IMR-90 (cell line): ENCODE measurements around the gene ZNF276.

Experiments used
- CHD1 ChIP-seq: IDR thresholded peaks from 2 replicates; pipeline ENCODE4 v1.6.1; 2012; ENCODE audit warnings: low read depth, low read length, improper control_type of control experiment
- FOS ChIP-seq: fragments of 150-350 bp; IDR thresholded peaks from 2 replicates; pipeline ENCODE4 v1.6.1; 2016; ENCODE audit warnings: low read depth, low read length
- MXI1 ChIP-seq: IDR thresholded peaks from 2 replicates; pipeline ENCODE4 v1.6.1; 2012; ENCODE audit warnings: low read depth, mild to moderate bottlenecking, low read length, moderate library complexity, borderline replicate concordance
- POLR2A ChIP-seq: IDR thresholded peaks from 2 replicates; pipeline ENCODE4 v1.6.1; 2012; ENCODE audit warnings: mild to moderate bottlenecking, low read depth, low read length
- TF ChIP-seq, protein P1 (sequence below): conservative IDR thresholded peaks from 2 replicates; pipeline ENCODE4 v1.5.1; 2012; ENCODE audit warnings: mild to moderate bottlenecking, low read depth, low read length, improper control_type of control experiment

GRCh38 chr16:89720813-89721545, at the start of gene ZNF276, which contains the start of gene VPS9D1:
- TF ChIP-seq MXI1 (peak; percentile 71; the same call in 1 of the 2 replicates), FOS (no peak), POLR2A (peak; percentile 67), CHD1 (no peak)
- TF ChIP-seq, protein P1, sequence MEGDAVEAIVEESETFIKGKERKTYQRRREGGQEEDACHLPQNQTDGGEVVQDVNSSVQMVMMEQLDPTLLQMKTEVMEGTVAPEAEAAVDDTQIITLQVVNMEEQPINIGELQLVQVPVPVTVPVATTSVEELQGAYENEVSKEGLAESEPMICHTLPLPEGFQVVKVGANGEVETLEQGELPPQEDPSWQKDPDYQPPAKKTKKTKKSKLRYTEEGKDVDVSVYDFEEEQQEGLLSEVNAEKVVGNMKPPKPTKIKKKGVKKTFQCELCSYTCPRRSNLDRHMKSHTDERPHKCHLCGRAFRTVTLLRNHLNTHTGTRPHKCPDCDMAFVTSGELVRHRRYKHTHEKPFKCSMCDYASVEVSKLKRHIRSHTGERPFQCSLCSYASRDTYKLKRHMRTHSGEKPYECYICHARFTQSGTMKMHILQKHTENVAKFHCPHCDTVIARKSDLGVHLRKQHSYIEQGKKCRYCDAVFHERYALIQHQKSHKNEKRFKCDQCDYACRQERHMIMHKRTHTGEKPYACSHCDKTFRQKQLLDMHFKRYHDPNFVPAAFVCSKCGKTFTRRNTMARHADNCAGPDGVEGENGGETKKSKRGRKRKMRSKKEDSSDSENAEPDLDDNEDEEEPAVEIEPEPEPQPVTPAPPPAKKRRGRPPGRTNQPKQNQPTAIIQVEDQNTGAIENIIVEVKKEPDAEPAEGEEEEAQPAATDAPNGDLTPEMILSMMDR = no peak
